IMR-90 (cell line): ENCODE measurements around the gene SH3TC1. TPM values are rescaled to one million over a fixed set of nuclear protein-coding genes. Genes with fewer than 3 reads are reported as not detected.
A peak's percentile ranks its signal among the peaks of the same experiment; 100 is the strongest.

ENCODE experiments used
- ATAC-seq: fragments of 200-7000 bp; cut with Tn5 transposase; 2 replicates; pipeline ENCODE4 v1.9.1; 2020; ENCODE audit warnings: low read depth, mild to moderate bottlenecking, moderate library complexity
- BruUV-seq: library from RNA; stranded (reverse); fragments of 400-500 nt; replicated peaks from 2 replicates; lab custom pipeline; 2021; lab: Mats Ljungman, UMichigan
- CTCF ChIA-PET: fragments of 300-600 bp; formaldehyde crosslinking; extraction: SDS; loops from one replicate; lab custom pipeline; 2021; ENCODE audit warnings: antibody characterized with exemption; lab: Yijun Ruan, JAX
- POLR2A ChIA-PET: fragments of 300-600 bp; sonication (Branson Sonifier 250); formaldehyde crosslinking; loops from one replicate; lab custom pipeline; 2022; ENCODE audit warnings: antibody characterized with exemption; ENCODE audit not compliant: unreplicated experiment; lab: Charles Lee
- DNase-seq: peaks from one replicate; pipeline ENCODE4 v3.0.0; 2013
- H2AFZ ChIP-seq: replicated peaks from 2 replicates; pipeline ENCODE3; 2013; ENCODE audit warnings: low read length, mild to moderate bottlenecking; ENCODE audit not compliant: poor library complexity
- H2AK5ac ChIP-seq: 2 replicates; pipeline ENCODE4 v1.6.1; 2013; ENCODE audit warnings: low read depth, low read length, inconsistent platforms
- H2AK9ac ChIP-seq: replicated peaks from 2 replicates; pipeline ENCODE3; 2013; ENCODE audit warnings: mild to moderate bottlenecking, low read depth, low read length, moderate library complexity; ENCODE audit not compliant: poor library complexity
- H2BK120ac ChIP-seq: 2 replicates; pipeline ENCODE4 v1.6.1; 2013; ENCODE audit warnings: low read depth, low read length, inconsistent platforms
- H2BK15ac ChIP-seq: 3 replicates; pipeline ENCODE4 v1.6.1; 2013; ENCODE audit warnings: low read depth, low read length, inconsistent platforms
- H2BK20ac ChIP-seq: 2 replicates; pipeline ENCODE4 v1.6.1; 2013; ENCODE audit warnings: low read depth, mild to moderate bottlenecking, inconsistent platforms, low read length, moderate library complexity
- H2BK5ac ChIP-seq: 2 replicates; pipeline ENCODE4 v1.6.1; 2013; ENCODE audit warnings: mild to moderate bottlenecking, low read depth, low read length, inconsistent platforms; ENCODE audit not compliant: poor library complexity, severe bottlenecking
- H3K14ac ChIP-seq: replicated peaks from 2 replicates; pipeline ENCODE4 v1.6.1; 2013; ENCODE audit warnings: low read depth, low read length, inconsistent platforms
- H3K18ac ChIP-seq: 2 replicates; pipeline ENCODE4 v1.6.1; 2013; ENCODE audit warnings: low read depth, low read length, control low read depth
- H3K23ac ChIP-seq: 2 replicates; pipeline ENCODE4 v1.6.1; 2013; ENCODE audit warnings: low read depth, low read length, inconsistent platforms
- H3K27ac ChIP-seq: 2 replicates; pipeline ENCODE4 v1.5.1; 2013; ENCODE audit warnings: mild to moderate bottlenecking, control low read depth, low read length; ENCODE audit not compliant: insufficient read depth
- H3K27me3 ChIP-seq: 2 replicates; pipeline ENCODE4 v1.6.1; 2013; ENCODE audit warnings: low read length; ENCODE audit not compliant: control insufficient read depth, insufficient read depth
- H3K36me3 ChIP-seq: 2 replicates; pipeline ENCODE4 v1.6.1; 2013; ENCODE audit warnings: low read length, mixed read lengths; ENCODE audit not compliant: control insufficient read depth, insufficient read depth
- H3K4ac ChIP-seq: 2 replicates; pipeline ENCODE4 v1.6.1; 2013; ENCODE audit warnings: low read depth, low read length, inconsistent platforms
- H3K4me1 ChIP-seq: 2 replicates; pipeline ENCODE4 v1.6.1; 2013; ENCODE audit warnings: low read length, mixed read lengths; ENCODE audit not compliant: control insufficient read depth, insufficient read depth
- H3K4me2 ChIP-seq: 2 replicates; pipeline ENCODE4 v1.6.1; 2013; ENCODE audit warnings: low read depth, mild to moderate bottlenecking, control low read depth, low read length, moderate library complexity
- H3K4me3 ChIP-seq: 2 replicates; pipeline ENCODE4 v1.5.1; 2013; ENCODE audit warnings: low read depth, mild to moderate bottlenecking, control low read depth, low read length, moderate library complexity; ENCODE audit not compliant: insufficient read depth
- H3K56ac ChIP-seq: 2 replicates; pipeline ENCODE4 v1.6.1; 2013; ENCODE audit warnings: low read length, inconsistent platforms; ENCODE audit not compliant: insufficient read depth; ENCODE audit errors: extremely low read depth
- H3K79me1 ChIP-seq, 2 experiments: 2 replicates each; pipeline ENCODE4 v1.6.1; 2013; ENCODE audit warnings: low read length in 2 of 2, inconsistent platforms in 1 of 2, low read depth in 1 of 2
- H3K9ac ChIP-seq: 2 replicates; pipeline ENCODE4 v1.6.1; 2013; ENCODE audit warnings: low read depth, low read length, control low read depth
- H3K9me1 ChIP-seq: 2 replicates; pipeline ENCODE4 v1.6.1; 2013; ENCODE audit warnings: low read length, inconsistent platforms; ENCODE audit not compliant: insufficient read depth
- H3K9me3 ChIP-seq: 2 replicates; pipeline ENCODE4 v1.6.1; 2013; ENCODE audit warnings: low read length; ENCODE audit not compliant: control insufficient read depth, insufficient read depth
- H4K20me1 ChIP-seq: 2 replicates; pipeline ENCODE4 v1.6.1; 2013; ENCODE audit warnings: low read length, inconsistent platforms; ENCODE audit not compliant: insufficient read depth
- H4K5ac ChIP-seq: 2 replicates; pipeline ENCODE4 v1.6.1; 2013; ENCODE audit warnings: mild to moderate bottlenecking, low read depth, low read length, control low read depth
- H4K8ac ChIP-seq, 2 experiments: 2 replicates each; pipeline ENCODE4 v1.6.1; 2013; ENCODE audit warnings: low read depth in 2 of 2, low read length in 2 of 2, control low read depth in 1 of 2, inconsistent platforms in 1 of 2
- H4K91ac ChIP-seq: 2 replicates; pipeline ENCODE4 v1.6.1; 2013; ENCODE audit warnings: low read depth, low read length, inconsistent platforms; ENCODE audit not compliant: insufficient read depth
- BHLHE40 ChIP-seq: fragments of 150-350 bp; IDR thresholded peaks from 2 replicates; pipeline ENCODE4 v1.6.1; 2016; ENCODE audit warnings: mild to moderate bottlenecking, low read depth, low read length
- CEBPB ChIP-seq: IDR thresholded peaks from 2 replicates; pipeline ENCODE4 v1.6.1; 2012; ENCODE audit warnings: low read depth, low read length, improper control_type of control experiment
- CHD1 ChIP-seq: IDR thresholded peaks from 2 replicates; pipeline ENCODE4 v1.6.1; 2012; ENCODE audit warnings: low read depth, low read length, improper control_type of control experiment
- FOS ChIP-seq: fragments of 150-350 bp; IDR thresholded peaks from 2 replicates; pipeline ENCODE4 v1.6.1; 2016; ENCODE audit warnings: low read depth, low read length
- MAFK ChIP-seq: IDR thresholded peaks from 2 replicates; pipeline ENCODE4 v1.6.1; 2012; ENCODE audit warnings: low read depth, low read length, improper control_type of control experiment
- MAZ ChIP-seq: IDR thresholded peaks from 2 replicates; pipeline ENCODE4 v1.6.1; 2012; ENCODE audit warnings: low read depth, mild to moderate bottlenecking, low read length, improper control_type of control experiment, moderate library complexity, borderline replicate concordance
- MXI1 ChIP-seq: IDR thresholded peaks from 2 replicates; pipeline ENCODE4 v1.6.1; 2012; ENCODE audit warnings: low read depth, mild to moderate bottlenecking, low read length, moderate library complexity, borderline replicate concordance
- NFE2L2 ChIP-seq: fragments of 150-350 bp; IDR thresholded peaks from 2 replicates; pipeline ENCODE4 v1.6.1; 2016; ENCODE audit warnings: low read depth, mild to moderate bottlenecking, low read length
- POLR2A ChIP-seq: IDR thresholded peaks from 2 replicates; pipeline ENCODE4 v1.6.1; 2012; ENCODE audit warnings: mild to moderate bottlenecking, low read depth, low read length
- RAD21 ChIP-seq: IDR thresholded peaks from 2 replicates; pipeline ENCODE4 v1.6.1; 2012; ENCODE audit warnings: low read length, improper control_type of control experiment
- RCOR1 ChIP-seq: IDR thresholded peaks from 2 replicates; pipeline ENCODE4 v1.6.1; 2012; ENCODE audit warnings: mild to moderate bottlenecking, low read length, improper control_type of control experiment; ENCODE audit not compliant: insufficient replicate concordance
- RFX5 ChIP-seq: IDR thresholded peaks from 2 replicates; pipeline ENCODE4 v1.8.0; 2012; ENCODE audit warnings: low read depth, mild to moderate bottlenecking, low read length, moderate library complexity
- SMC3 ChIP-seq: fragments of 150-350 bp; IDR thresholded peaks from 2 replicates; pipeline ENCODE4 v1.6.1; 2016; ENCODE audit warnings: low read depth, mild to moderate bottlenecking, antibody characterized with exemption, low read length, moderate library complexity
- USF2 ChIP-seq: fragments of 150-350 bp; IDR thresholded peaks from 2 replicates; pipeline ENCODE4 v1.6.1; 2017; ENCODE audit warnings: mild to moderate bottlenecking, antibody characterized with exemption, low read length, low read depth
- WGBS, 2 experiments: methylation state at CpG; one replicate each; pipeline versions ENCODE4 v1.1.5 to v1.1.7; 2013; ENCODE audit warnings: missing lambda C conversion rate in 2 of 2; ENCODE audit not compliant: insufficient read length in 1 of 2; ENCODE audit errors: extremely low coverage in 2 of 2; 5-methylcytosine and 5-hydroxymethylcytosine counted together
- dilution Hi-C: fragments of 300-500 bp; cut with HindIII; formaldehyde crosslinking; loops from one replicate; pipeline ENCODE4 v1.14.3; 2018; ENCODE audit warnings: low sequenced_read_pairs; ENCODE audit not compliant: unreplicated experiment
- in situ Hi-C: fragments of 300-500 bp; cut with MboI; formaldehyde crosslinking; loops from 3 replicates; pipeline ENCODE4 v1.14.3; 2019; ENCODE audit warnings: low sequenced_read_pairs, inconsistent platforms, mixed read lengths
- intact Hi-C: fragments of 100-400 bp; cut with micrococcal nuclease; formaldehyde crosslinking; loops from 2 replicates; pipeline ENCODE4 v1.10.0; 2022
- polyA plus RNA-seq, 3 experiments: library from polyadenylated mRNA; depleted of rRNA; stranded (reverse); fragments of >200 nt; gene quantifications; 2 replicates each; pipeline ENCODE4 v1.2.3, GENCODE V29; 2012; ENCODE audit warnings: low replicate concordance in 1 of 3
- total RNA-seq: library from RNA; depleted of rRNA; stranded (reverse); fragments of >200 nt; gene quantifications from 2 replicates; pipeline ENCODE4 v1.2.3, GENCODE V29; 2012
- TF ChIP-seq, protein P1 (sequence below): fragments of 150-350 bp; IDR thresholded peaks from 2 replicates; pipeline ENCODE4 v1.6.1; 2016; ENCODE audit warnings: low read depth, mild to moderate bottlenecking, low read length, moderate library complexity, borderline replicate concordance
- TF ChIP-seq, protein P2 (sequence below): conservative IDR thresholded peaks from 2 replicates; pipeline ENCODE4 v1.5.1; 2012; ENCODE audit warnings: mild to moderate bottlenecking, low read depth, low read length, improper control_type of control experiment

The SH3TC1 gene
- total and polyA plus RNA-seq, 2 of the 4 experiments (the other 2 are of a cell fraction) = 1.6 to 2.2 TPM

- DNase-seq (no peak), ATAC-seq (no peak)
- Histone ChIP-seq H4K91ac (no peak overlapping the region), H3K9me1 (peaks cover 15% of the 10 kb centered on the region), H2BK20ac (no peak overlapping the region), H2BK5ac (no peak overlapping the region), H4K8ac (no peak overlapping the region), H3K18ac (no peak overlapping the region), H3K56ac (no peak overlapping the region), H2BK15ac (no peak overlapping the region), H3K79me1 (peaks cover 4 to 44% of the 10 kb centered on the region in 2 experiments; a peak in 3 of 4 replicates), H2AFZ (no peak overlapping the region), H3K4me2 (no peak overlapping the region), H4K5ac (no peak overlapping the region), H3K4me3 (no peak overlapping the region), H3K9ac (no peak overlapping the region), H3K27ac (no peak overlapping the region), H2AK9ac (no peak overlapping the region), H3K9me3 (no peaks in the 10 kb centered on the region), H3K23ac (no peak overlapping the region), H2AK5ac (0 out of 2 replicates have a peak overlapping the region, but pooled peaks have one; percentile 31), H3K14ac (no peak overlapping the region), H4K20me1 (peaks cover 7% of the 10 kb centered on the region), H2BK120ac (no peak overlapping the region), H3K27me3 (peaks cover 9% of the 10 kb centered on the region), H3K4ac (no peak overlapping the region; the same call in 1 of the 2 replicates), H3K36me3 (no peaks in the 10 kb centered on the region), H3K4me1 (peaks cover 37% of the 10 kb centered on the region)
- dilution Hi-C loops = no loop called here
- in situ Hi-C loops = no loop called here
- WGBS, 2 experiments = 90% methylated on average over 6 of the region's 13 CpGs; no CpG with 5 or more reads in 1 of the 2 experiments
- CTCF ChIA-PET = no interaction called here
- intact Hi-C loops = no loop called here
- POLR2A ChIA-PET = no interaction called here
- BruUV-seq = no TSS peak
- TF ChIP-seq BHLHE40 (no peak), FOS (no peak), RFX5 (no peak), USF2 (no peak), POLR2A (no peak), SMC3 (no peak), RCOR1 (no peak), CHD1 (no peak), CEBPB (no peak), MAFK (no peak), RAD21 (no peak), NFE2L2 (no peak), MAZ (no peak), MXI1 (no peak)
- TF ChIP-seq, protein P1, sequence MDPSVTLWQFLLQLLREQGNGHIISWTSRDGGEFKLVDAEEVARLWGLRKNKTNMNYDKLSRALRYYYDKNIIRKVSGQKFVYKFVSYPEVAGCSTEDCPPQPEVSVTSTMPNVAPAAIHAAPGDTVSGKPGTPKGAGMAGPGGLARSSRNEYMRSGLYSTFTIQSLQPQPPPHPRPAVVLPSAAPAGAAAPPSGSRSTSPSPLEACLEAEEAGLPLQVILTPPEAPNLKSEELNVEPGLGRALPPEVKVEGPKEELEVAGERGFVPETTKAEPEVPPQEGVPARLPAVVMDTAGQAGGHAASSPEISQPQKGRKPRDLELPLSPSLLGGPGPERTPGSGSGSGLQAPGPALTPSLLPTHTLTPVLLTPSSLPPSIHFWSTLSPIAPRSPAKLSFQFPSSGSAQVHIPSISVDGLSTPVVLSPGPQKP = no peak
- TF ChIP-seq, protein P2, sequence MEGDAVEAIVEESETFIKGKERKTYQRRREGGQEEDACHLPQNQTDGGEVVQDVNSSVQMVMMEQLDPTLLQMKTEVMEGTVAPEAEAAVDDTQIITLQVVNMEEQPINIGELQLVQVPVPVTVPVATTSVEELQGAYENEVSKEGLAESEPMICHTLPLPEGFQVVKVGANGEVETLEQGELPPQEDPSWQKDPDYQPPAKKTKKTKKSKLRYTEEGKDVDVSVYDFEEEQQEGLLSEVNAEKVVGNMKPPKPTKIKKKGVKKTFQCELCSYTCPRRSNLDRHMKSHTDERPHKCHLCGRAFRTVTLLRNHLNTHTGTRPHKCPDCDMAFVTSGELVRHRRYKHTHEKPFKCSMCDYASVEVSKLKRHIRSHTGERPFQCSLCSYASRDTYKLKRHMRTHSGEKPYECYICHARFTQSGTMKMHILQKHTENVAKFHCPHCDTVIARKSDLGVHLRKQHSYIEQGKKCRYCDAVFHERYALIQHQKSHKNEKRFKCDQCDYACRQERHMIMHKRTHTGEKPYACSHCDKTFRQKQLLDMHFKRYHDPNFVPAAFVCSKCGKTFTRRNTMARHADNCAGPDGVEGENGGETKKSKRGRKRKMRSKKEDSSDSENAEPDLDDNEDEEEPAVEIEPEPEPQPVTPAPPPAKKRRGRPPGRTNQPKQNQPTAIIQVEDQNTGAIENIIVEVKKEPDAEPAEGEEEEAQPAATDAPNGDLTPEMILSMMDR = no peak
Observed at GRCh38 chr4:8273450-8273849, 74.4 kb downstream of the SH3TC1 start.
